ENCODE data around the gene TMPRSS5. TPM values are rescaled to one million over a fixed set of nuclear protein-coding genes. Genes with fewer than 3 reads are reported as not detected.
"Not testable (repeated sequence)": the region's sequence is repeated elsewhere in the genome, so short reads cannot be mapped to it uniquely, and the experiment has no call there.

The TMPRSS5 gene
- total RNA-seq, 2 experiments from 2014 or later: 0.81 to 1.6 TPM

DNA sequence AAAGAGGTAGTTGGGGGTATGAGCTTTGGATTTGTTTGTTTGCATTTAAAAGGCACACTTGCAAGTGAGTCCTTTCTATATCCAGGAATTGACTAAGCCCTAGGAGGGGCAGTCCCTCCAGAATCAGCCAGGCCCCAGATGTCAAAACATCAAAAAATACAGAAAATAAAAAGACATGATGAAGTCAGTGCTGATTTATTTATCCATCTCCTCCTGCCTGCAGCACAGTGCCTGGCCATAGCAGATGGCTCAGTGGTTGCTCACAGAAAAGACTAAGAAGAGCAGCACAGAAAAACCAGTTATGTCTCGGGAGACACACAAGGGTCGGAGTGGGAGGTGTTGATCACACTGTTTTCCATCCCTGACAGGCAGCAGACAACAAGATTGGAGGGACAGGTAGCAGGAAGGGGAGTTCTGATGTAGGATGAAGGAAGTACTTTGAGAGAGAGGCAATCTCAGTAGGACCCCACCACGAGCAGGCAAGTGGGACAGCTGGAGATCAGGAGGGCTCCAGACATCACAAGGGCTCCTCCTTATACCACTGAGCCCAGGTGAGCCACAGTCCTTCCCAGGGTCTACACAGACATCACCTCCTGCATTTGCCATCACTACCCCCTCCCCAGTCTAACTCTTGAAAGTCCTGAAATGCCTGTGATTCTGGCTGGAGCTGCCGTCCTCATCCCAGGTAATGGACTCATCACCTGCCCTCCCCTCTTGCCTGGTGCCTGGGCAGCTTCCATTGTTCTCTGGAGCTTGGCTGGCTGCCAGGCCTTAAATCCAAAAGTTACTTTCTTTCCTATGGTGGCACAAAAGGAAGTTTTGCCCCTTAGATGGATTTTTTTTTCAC, 32.3 kb downstream of the TMPRSS5 start:
- Mint-ChIP-seq H3K4me1 (ENCODE audit: low read depth) (no peaks in the 10 kb centered on the region), H3K9me3 (no peaks in the 10 kb centered on the region), H3K27ac (no peak overlapping the region), H3K36me3 (ENCODE audit: low read depth) (no peaks in the 10 kb centered on the region), H3K4me3 (no peak overlapping the region), H3K27me3 (peaks cover 8% of the 10 kb centered on the region)
- TF ChIP-seq CTCF (IDR thresholded peaks at IDR 0.05): no peak
- CTCF ChIA-PET: no interaction called here
- no peak for ATAC-seq (ENCODE audit: poor library complexity)
- Histone ChIP-seq H3K36me3 (ENCODE audit: insufficient read depth, low read length) (no peaks in the 10 kb centered on the region), H3K4me1 (ENCODE audit: insufficient read depth, low read length) (no peaks in the 10 kb centered on the region), H3K27me3 (ENCODE audit: control insufficient read depth in 1 of 2, insufficient read depth in 2 of 2, low read length in 2 of 2) (no peaks in the 10 kb centered on the region), H3K27ac (ENCODE audit: low read depth in 1 of 2, low read length in 2 of 2) (no peak overlapping the region), H3K9me3 (ENCODE audit: control insufficient read depth in 1 of 2, insufficient read depth in 1 of 2, low read length in 2 of 2) (no peaks in the 10 kb centered on the region), H3K4me3 (ENCODE audit: low read length) (no peak overlapping the region)
- intact Hi-C loops (cut with DNase I, micrococcal nuclease): loop anchor here in 1 of 2 experiments (1.0 kb wide), 1 partner anchor 23 kb away; no protein-coding TSS in a partner anchor
- DNase-seq: no peak
- POLR2A ChIA-PET: no interaction called here

GRCh38 chr11:113671914-113672313, 34.2 kb downstream of the TMPRSS5 start:
- H3K4me3 ChIP-seq (ENCODE audit: low read length); H3K36me3 ChIP-seq (ENCODE audit: insufficient read depth, low read length); H3K4me3 Mint-ChIP-seq; ATAC-seq (ENCODE audit: poor library complexity); H3K4me1 ChIP-seq (ENCODE audit: insufficient read depth, low read length); H3K27ac Mint-ChIP-seq; H3K27me3 ChIP-seq (ENCODE audit: control insufficient read depth in 1 of 2, insufficient read depth in 2 of 2, low read length in 2 of 2); H3K9me3 Mint-ChIP-seq; POLR2A ChIA-PET; DNase-seq; CTCF ChIA-PET; H3K36me3 Mint-ChIP-seq (ENCODE audit: low read depth); H3K9me3 ChIP-seq (ENCODE audit: control insufficient read depth in 1 of 2, insufficient read depth in 1 of 2, low read length in 2 of 2); H3K27me3 Mint-ChIP-seq; intact Hi-C loops (cut with DNase I, micrococcal nuclease); H3K4me1 Mint-ChIP-seq (ENCODE audit: low read depth); H3K27ac ChIP-seq (ENCODE audit: low read depth in 1 of 2, low read length in 2 of 2): not testable (repeated sequence)

DNA sequence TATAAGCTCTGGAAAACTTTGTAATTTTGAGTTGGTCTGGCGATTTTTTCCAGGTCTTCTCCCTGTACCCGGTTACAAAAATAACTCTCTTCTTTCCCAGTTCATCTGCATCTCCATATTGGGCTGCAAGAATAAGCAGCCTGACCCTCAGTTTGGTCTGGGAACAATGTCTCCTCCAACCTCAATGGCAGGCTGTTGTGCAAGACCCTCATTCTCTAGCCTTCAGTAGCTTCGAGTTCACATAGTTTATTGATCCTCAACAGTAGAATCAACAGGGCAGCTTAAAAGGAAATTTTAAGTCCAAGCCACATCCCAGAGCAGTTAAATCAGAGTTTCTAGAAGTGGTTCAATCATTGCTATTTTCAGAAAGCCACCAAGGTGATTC, 35.3 kb downstream of the TMPRSS5 start:
- no peak overlapping the region for H3K27ac Mint-ChIP-seq
- intact Hi-C loops (cut with DNase I, micrococcal nuclease): no loop called here
- CTCF ChIA-PET: no interaction called here

More for the DNA sequence above, 35.3 kb downstream of the TMPRSS5 start:
- Histone ChIP-seq H3K9me3 (ENCODE audit: control insufficient read depth in 1 of 2, insufficient read depth in 1 of 2, low read length in 2 of 2) (no peaks in the 10 kb centered on the region), H3K27me3 (ENCODE audit: control insufficient read depth in 1 of 2, insufficient read depth in 2 of 2, low read length in 2 of 2) (no peaks in the 10 kb centered on the region), H3K4me1 (ENCODE audit: insufficient read depth, low read length) (no peaks in the 10 kb centered on the region), H3K4me3 (ENCODE audit: low read length) (no peak overlapping the region), H3K27ac (ENCODE audit: low read depth in 1 of 2, low read length in 2 of 2) (no peak overlapping the region), H3K36me3 (ENCODE audit: insufficient read depth, low read length) (no peaks in the 10 kb centered on the region)
- H3K27me3 Mint-ChIP-seq: peaks cover 12% of the 10 kb centered on the region
- POLR2A ChIA-PET: no interaction called here
- no peaks in the 10 kb centered on the region for H3K4me1 Mint-ChIP-seq (ENCODE audit: low read depth)
- DNase-seq: no peak
- H3K36me3 Mint-ChIP-seq (ENCODE audit: low read depth): no peaks in the 10 kb centered on the region
- H3K4me3 Mint-ChIP-seq: no peak overlapping the region
- peaks cover 6% of the 10 kb centered on the region for H3K9me3 Mint-ChIP-seq
- TF ChIP-seq CTCF (IDR thresholded peaks at IDR 0.05): no peak
- no peak for ATAC-seq (ENCODE audit: poor library complexity)

Data from CD4-positive, alpha-beta T cell (primary cell).